ENCODE data around the gene SPEG.

Gene SPEG

GRCh38 chr2:219447242-219448098, 12.8 kb downstream of the SPEG start:
- ATAC-seq: no peak
- no peak for TF ChIP-seq ZFP30 (CRISPR knock-in tag; IDR thresholded peaks at IDR 0.05)

GRCh38 chr2:219448099-219448775, 13.6 kb downstream of the SPEG start:
- TF ChIP-seq ZNF8 (CRISPR knock-in tag; IDR thresholded peaks at IDR 0.05) (no peak), ZC3H10 (CRISPR knock-in tag; IDR thresholded peaks at IDR 0.05) (no peak), ZNF70 (CRISPR knock-in tag; IDR thresholded peaks at IDR 0.05) (no peak), SNAI2 (CRISPR knock-in tag; IDR thresholded peaks at IDR 0.05) (no peak), CSRNP3 (CRISPR knock-in tag; IDR thresholded peaks at IDR 0.05) (no peak), ZFP3 (CRISPR knock-in tag; IDR thresholded peaks at IDR 0.05) (no peak), GLIS3 (CRISPR knock-in tag; IDR thresholded peaks at IDR 0.05) (no peak), ZNF565 (CRISPR knock-in tag; conservative IDR thresholded peaks at IDR 0.05; ENCODE audit: low read depth) (no peak), TOX (CRISPR knock-in tag; IDR thresholded peaks at IDR 0.05; ENCODE audit: borderline replicate concordance) (no peak), ISL1 (CRISPR knock-in tag; IDR thresholded peaks at IDR 0.05) (no peak), ARNTL (CRISPR knock-in tag; IDR thresholded peaks at IDR 0.05; ENCODE audit: borderline replicate concordance, low read depth) (no peak)
- TF ChIP-seq, protein P1, sequence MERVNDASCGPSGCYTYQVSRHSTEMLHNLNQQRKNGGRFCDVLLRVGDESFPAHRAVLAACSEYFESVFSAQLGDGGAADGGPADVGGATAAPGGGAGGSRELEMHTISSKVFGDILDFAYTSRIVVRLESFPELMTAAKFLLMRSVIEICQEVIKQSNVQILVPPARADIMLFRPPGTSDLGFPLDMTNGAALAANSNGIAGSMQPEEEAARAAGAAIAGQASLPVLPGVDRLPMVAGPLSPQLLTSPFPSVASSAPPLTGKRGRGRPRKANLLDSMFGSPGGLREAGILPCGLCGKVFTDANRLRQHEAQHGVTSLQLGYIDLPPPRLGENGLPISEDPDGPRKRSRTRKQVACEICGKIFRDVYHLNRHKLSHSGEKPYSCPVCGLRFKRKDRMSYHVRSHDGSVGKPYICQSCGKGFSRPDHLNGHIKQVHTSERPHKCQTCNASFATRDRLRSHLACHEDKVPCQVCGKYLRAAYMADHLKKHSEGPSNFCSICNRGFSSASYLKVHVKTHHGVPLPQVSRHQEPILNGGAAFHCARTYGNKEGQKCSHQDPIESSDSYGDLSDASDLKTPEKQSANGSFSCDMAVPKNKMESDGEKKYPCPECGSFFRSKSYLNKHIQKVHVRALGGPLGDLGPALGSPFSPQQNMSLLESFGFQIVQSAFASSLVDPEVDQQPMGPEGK (CRISPR knock-in tag; IDR thresholded peaks at IDR 0.05; ENCODE audit: borderline replicate concordance): no peak
- TF ChIP-seq, protein P2, sequence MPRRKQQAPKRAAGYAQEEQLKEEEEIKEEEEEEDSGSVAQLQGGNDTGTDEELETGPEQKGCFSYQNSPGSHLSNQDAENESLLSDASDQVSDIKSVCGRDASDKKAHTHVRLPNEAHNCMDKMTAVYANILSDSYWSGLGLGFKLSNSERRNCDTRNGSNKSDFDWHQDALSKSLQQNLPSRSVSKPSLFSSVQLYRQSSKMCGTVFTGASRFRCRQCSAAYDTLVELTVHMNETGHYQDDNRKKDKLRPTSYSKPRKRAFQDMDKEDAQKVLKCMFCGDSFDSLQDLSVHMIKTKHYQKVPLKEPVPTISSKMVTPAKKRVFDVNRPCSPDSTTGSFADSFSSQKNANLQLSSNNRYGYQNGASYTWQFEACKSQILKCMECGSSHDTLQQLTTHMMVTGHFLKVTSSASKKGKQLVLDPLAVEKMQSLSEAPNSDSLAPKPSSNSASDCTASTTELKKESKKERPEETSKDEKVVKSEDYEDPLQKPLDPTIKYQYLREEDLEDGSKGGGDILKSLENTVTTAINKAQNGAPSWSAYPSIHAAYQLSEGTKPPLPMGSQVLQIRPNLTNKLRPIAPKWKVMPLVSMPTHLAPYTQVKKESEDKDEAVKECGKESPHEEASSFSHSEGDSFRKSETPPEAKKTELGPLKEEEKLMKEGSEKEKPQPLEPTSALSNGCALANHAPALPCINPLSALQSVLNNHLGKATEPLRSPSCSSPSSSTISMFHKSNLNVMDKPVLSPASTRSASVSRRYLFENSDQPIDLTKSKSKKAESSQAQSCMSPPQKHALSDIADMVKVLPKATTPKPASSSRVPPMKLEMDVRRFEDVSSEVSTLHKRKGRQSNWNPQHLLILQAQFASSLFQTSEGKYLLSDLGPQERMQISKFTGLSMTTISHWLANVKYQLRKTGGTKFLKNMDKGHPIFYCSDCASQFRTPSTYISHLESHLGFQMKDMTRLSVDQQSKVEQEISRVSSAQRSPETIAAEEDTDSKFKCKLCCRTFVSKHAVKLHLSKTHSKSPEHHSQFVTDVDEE (CRISPR knock-in tag; IDR thresholded peaks at IDR 0.05): no peak
- ATAC-seq: no peak

DNA sequence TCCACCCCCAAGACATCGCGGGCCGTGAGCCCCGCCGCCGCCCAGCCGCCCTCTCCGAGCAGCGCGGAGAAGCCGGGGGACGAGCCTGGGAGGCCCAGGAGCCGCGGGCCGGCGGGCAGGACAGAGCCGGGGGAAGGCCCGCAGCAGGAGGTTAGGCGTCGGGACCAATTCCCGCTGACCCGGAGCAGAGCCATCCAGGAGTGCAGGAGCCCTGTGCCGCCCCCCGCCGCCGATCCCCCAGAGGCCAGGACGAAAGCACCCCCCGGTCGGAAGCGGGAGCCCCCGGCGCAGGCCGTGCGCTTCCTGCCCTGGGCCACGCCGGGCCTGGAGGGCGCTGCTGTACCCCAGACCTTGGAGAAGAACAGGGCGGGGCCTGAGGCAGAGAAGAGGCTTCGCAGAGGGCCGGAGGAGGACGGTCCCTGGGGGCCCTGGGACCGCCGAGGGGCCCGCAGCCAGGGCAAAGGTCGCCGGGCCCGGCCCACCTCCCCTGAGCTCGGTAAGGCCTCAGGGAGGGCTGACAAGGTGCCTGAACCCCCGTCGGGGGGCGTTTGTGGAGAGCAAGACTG, 14.2 kb downstream of the SPEG start:
- no peak for ATAC-seq
- no peak for TF ChIP-seq BACH2 (CRISPR knock-in tag; IDR thresholded peaks at IDR 0.05; ENCODE audit: borderline replicate concordance)

GRCh38 chr2:219449609-219450008, 15.0 kb downstream of the SPEG start:
- TF ChIP-seq RARB (CRISPR knock-in tag; IDR thresholded peaks at IDR 0.05) (no peak), CSDC2 (CRISPR knock-in tag; IDR thresholded peaks at IDR 0.05) (no peak), GLIS3 (CRISPR knock-in tag; IDR thresholded peaks at IDR 0.05) (no peak), PPARA (CRISPR knock-in tag; IDR thresholded peaks at IDR 0.05; ENCODE audit: borderline replicate concordance) (no peak), CREB5 (CRISPR knock-in tag; IDR thresholded peaks at IDR 0.05; ENCODE audit: low read depth) (no peak), TCF4 (CRISPR knock-in tag; IDR thresholded peaks at IDR 0.05; ENCODE audit: borderline replicate concordance) (no peak), TOX (CRISPR knock-in tag; IDR thresholded peaks at IDR 0.05; ENCODE audit: borderline replicate concordance) (no peak), ISL1 (CRISPR knock-in tag; IDR thresholded peaks at IDR 0.05) (no peak), SNAI2 (CRISPR knock-in tag; IDR thresholded peaks at IDR 0.05) (no peak), ESRRG (CRISPR knock-in tag; IDR thresholded peaks at IDR 0.05) (no peak)
- ATAC-seq: no peak

Measured in SK-N-SH treated with all-trans-retinoic acid at 6 μM for 48 hours (cell line).